H1 (cell line): Measurements from ENCODE around the gene ZNF598. TPM values are rescaled to one million over a fixed set of nuclear protein-coding genes. Genes with fewer than 3 reads are reported as not detected.

Experiments used
- CTCF ChIA-PET: fragments of 300-600 bp; sonication (Branson Sonifier 250); formaldehyde crosslinking; loops from one replicate; lab custom pipeline; 2021; ENCODE audit not compliant: partially characterized antibody; lab: Charles Lee
- POLR2A ChIA-PET: fragments of 300-600 bp; sonication (Branson Sonifier 250); formaldehyde crosslinking; loops from one replicate; lab custom pipeline; 2021; ENCODE audit warnings: inconsistent platforms; ENCODE audit not compliant: partially characterized antibody; lab: Charles Lee
- DNase-seq, 2 experiments: peaks; one replicate each; pipeline versions ENCODE4 v3.0.0 to v3.0.0-alpha.2; 2010 to 2022; ENCODE audit warnings: low spot score in 2 of 2, low read depth in 1 of 2, mixed read lengths in 1 of 2
- FAIRE-seq: peaks from 2 replicates; lab custom pipeline; 2011; peaks lifted over from hg19 to GRCh38; lab: Jason Lieb, UNC
- H2AFZ ChIP-seq: 2 replicates; pipeline ENCODE4 v1.8.1; 2012; ENCODE audit warnings: low read length, inconsistent platforms
- H2AK5ac ChIP-seq: 2 replicates; pipeline ENCODE4 v1.6.1; 2013; ENCODE audit warnings: low read depth, low read length
- H2BK120ac ChIP-seq: replicated peaks from 2 replicates; pipeline ENCODE3; 2013; ENCODE audit warnings: low read depth, low read length, inconsistent platforms
- H2BK12ac ChIP-seq: 2 replicates; pipeline ENCODE4 v1.6.1; 2013; ENCODE audit warnings: low read depth, low read length
- H2BK15ac ChIP-seq: 2 replicates; pipeline ENCODE4 v1.6.1; 2013; ENCODE audit warnings: low read length
- H2BK20ac ChIP-seq: 2 replicates; pipeline ENCODE4 v1.6.1; 2013; ENCODE audit warnings: low read length
- H2BK5ac ChIP-seq: 2 replicates; pipeline ENCODE4 v1.6.1; 2013; ENCODE audit warnings: low read depth, low read length
- H3K14ac ChIP-seq: 2 replicates; pipeline ENCODE4 v1.6.1; 2013; ENCODE audit warnings: inconsistent platforms; ENCODE audit not compliant: insufficient read length
- H3K18ac ChIP-seq: 2 replicates; pipeline ENCODE4 v1.6.1; 2013; ENCODE audit warnings: low read length; ENCODE audit errors: extremely low read depth
- H3K23ac ChIP-seq: 2 replicates; pipeline ENCODE4 v1.6.1; 2013; ENCODE audit warnings: inconsistent platforms; ENCODE audit not compliant: insufficient read length
- H3K23me2 ChIP-seq: 2 replicates; pipeline ENCODE4 v1.6.1; 2013; ENCODE audit warnings: low read depth, low read length
- H3K27ac ChIP-seq: 2 replicates; pipeline ENCODE4 v1.6.1; 2011; ENCODE audit warnings: low read depth, low read length, inconsistent platforms
- H3K27me3 ChIP-seq, 4 experiments: replicated peaks in 1 of 4; 1 replicate in 1 of 4; 2 replicates in 3 of 4; pipeline versions ENCODE4 v1.6.1 to v1.8.1; 2011 to 2013; ENCODE audit warnings: low read length in 3 of 4, mild to moderate bottlenecking in 3 of 4, inconsistent platforms in 2 of 4, mixed read lengths in 2 of 4, moderate library complexity in 1 of 4; ENCODE audit not compliant: control insufficient read depth in 3 of 4, insufficient read depth in 3 of 4; ENCODE audit errors: extremely low read depth in 1 of 4
- H3K36me3 ChIP-seq, 4 experiments: 2 replicates each; pipeline versions ENCODE4 v1.6.1 to v1.8.1; 2011 to 2013; ENCODE audit warnings: mild to moderate bottlenecking in 4 of 4, low read length in 3 of 4, moderate library complexity in 2 of 4, control low read depth in 1 of 4, inconsistent platforms in 1 of 4; ENCODE audit not compliant: insufficient read depth in 4 of 4, control insufficient read depth in 2 of 4
- H3K4ac ChIP-seq: replicated peaks from 2 replicates; pipeline ENCODE3; 2013; ENCODE audit warnings: low read length, low read depth, mixed read lengths, inconsistent platforms; ENCODE audit not compliant: insufficient read length
- H3K4me1 ChIP-seq, 4 experiments: replicated peaks in 1 of 4; 1 replicate in 1 of 4; 2 replicates in 3 of 4; pipeline versions ENCODE4 v1.6.1 to v1.8.1; 2011 to 2013; ENCODE audit warnings: low read length in 3 of 4, inconsistent platforms in 2 of 4, mixed read lengths in 1 of 4; ENCODE audit not compliant: insufficient read depth in 4 of 4, control insufficient read depth in 3 of 4
- H3K4me2 ChIP-seq, 2 experiments: 2 replicates each; pipeline versions ENCODE4 v1.6.1 to v1.8.1; 2011 to 2013; ENCODE audit warnings: low read depth in 2 of 2, low read length in 2 of 2, control low read depth in 1 of 2, inconsistent platforms in 1 of 2, mild to moderate bottlenecking in 1 of 2; ENCODE audit not compliant: insufficient read depth in 1 of 2
- H3K4me3 ChIP-seq, 4 experiments: fragments of 200-600, 300-600 bp in 1 of 4; sonication (generic), shearing (Covaris generic), sonication (Bioruptor Twin) in 1 of 4; 2 replicates each; pipeline versions ENCODE4 v1.5.1 to v1.8.1; 2011 to 2016; ENCODE audit warnings: low read length in 4 of 4, low read depth in 3 of 4, control low read depth in 2 of 4, inconsistent platforms in 2 of 4, mild to moderate bottlenecking in 2 of 4, mixed read lengths in 1 of 4, moderate library complexity in 1 of 4; ENCODE audit not compliant: insufficient read depth in 2 of 4; ENCODE audit errors: extremely low read depth in 1 of 4
- H3K56ac ChIP-seq: replicated peaks from 2 replicates; pipeline ENCODE3; 2013; ENCODE audit warnings: low read depth, mild to moderate bottlenecking, mixed read lengths, low read length, inconsistent platforms; ENCODE audit not compliant: insufficient read length
- H3K79me1 ChIP-seq: 2 replicates; pipeline ENCODE4 v1.6.1; 2013; ENCODE audit warnings: low read depth, low read length, control low read depth
- H3K79me2 ChIP-seq, 2 experiments: 2 replicates each; pipeline versions ENCODE4 v1.6.1 to v1.8.1; 2012 to 2013; ENCODE audit warnings: low read length in 2 of 2, mild to moderate bottlenecking in 2 of 2, inconsistent platforms in 1 of 2; ENCODE audit not compliant: insufficient read depth in 2 of 2, control insufficient read depth in 1 of 2
- H3K9ac ChIP-seq, 4 experiments: replicated peaks in 1 of 4; 1 replicate in 1 of 4; 2 replicates in 3 of 4; pipeline versions ENCODE4 v1.6.1 to v1.8.1; 2011 to 2013; ENCODE audit warnings: low read depth in 3 of 4, low read length in 3 of 4, control low read depth in 2 of 4, mild to moderate bottlenecking in 2 of 4, moderate library complexity in 2 of 4, inconsistent platforms in 1 of 4; ENCODE audit errors: extremely low read depth in 1 of 4
- H3K9me3 ChIP-seq, 2 experiments: 2 replicates each; pipeline versions ENCODE4 v1.6.1 to v1.8.1; 2012 to 2013; ENCODE audit warnings: mild to moderate bottlenecking in 2 of 2, moderate library complexity in 2 of 2, control low read depth in 1 of 2, inconsistent platforms in 1 of 2, low read depth in 1 of 2, low read length in 1 of 2, mixed read lengths in 1 of 2; ENCODE audit not compliant: insufficient read depth in 2 of 2
- H4K20me1 ChIP-seq, 2 experiments: replicated peaks in 1 of 2; 2 replicates each; pipeline versions ENCODE3 to v1.8.1; 2011 to 2013; ENCODE audit warnings: inconsistent platforms in 2 of 2, low read length in 2 of 2, mild to moderate bottlenecking in 1 of 2; ENCODE audit not compliant: insufficient read depth in 2 of 2, control insufficient read depth in 1 of 2
- H4K5ac ChIP-seq: 2 replicates; pipeline ENCODE4 v1.6.1; 2013; ENCODE audit warnings: low read length, low read depth, mixed read lengths, inconsistent platforms; ENCODE audit not compliant: insufficient read length
- H4K8ac ChIP-seq: 2 replicates; pipeline ENCODE4 v1.8.0; 2013; ENCODE audit warnings: mild to moderate bottlenecking, moderate library complexity, low read length, inconsistent platforms; ENCODE audit not compliant: insufficient read depth; ENCODE audit errors: extremely low read depth
- H4K91ac ChIP-seq: replicated peaks from 2 replicates; pipeline ENCODE3; 2013; ENCODE audit warnings: low read length, mixed read lengths, inconsistent platforms; ENCODE audit not compliant: insufficient read length
- ASH2L ChIP-seq: fragments of 200-600, 300-600 bp; sonication (generic); IDR thresholded peaks from one replicate; pipeline ENCODE4 v1.7.1; 2017; ENCODE audit warnings: low read length
- BRCA1 ChIP-seq: IDR thresholded peaks from 2 replicates; pipeline ENCODE4 v1.6.1; 2012; ENCODE audit warnings: low read depth, low read length, improper control_type of control experiment
- WGBS, 2 experiments: shearing (Covaris generic) in 1 of 2; methylation state at CpG; one replicate each; pipeline versions ENCODE4 v1.1.6 to v1.1.7; 2013 to 2015; ENCODE audit warnings: low lambda C conversion rate in 2 of 2, mixed read lengths in 2 of 2, inconsistent platforms in 1 of 2, low coverage in 1 of 2, missing lambda C conversion rate in 1 of 2; ENCODE audit not compliant: insufficient replicate concordance in 2 of 2, insufficient coverage in 1 of 2, insufficient read length in 1 of 2; ENCODE audit errors: extremely low coverage in 1 of 2, missing lambda C conversion rate in 1 of 2; 5-methylcytosine and 5-hydroxymethylcytosine counted together
- polyA plus RNA-seq, 7 experiments: library from polyadenylated mRNA; depleted of rRNA in 3 of 7; stranded (reverse) in 5 of 7; unstranded in 2 of 7; fragments of >200 nt in 5 of 7; fragments of 200-250 nt in 2 of 7; gene quantifications; 1 replicate in 5 of 7; 2 replicates in 1 of 7; 4 replicates in 1 of 7; pipeline versions ENCODE4 v1.2.1 to v1.2.3, GENCODE V29; 2011 to 2013; ENCODE audit warnings: missing spikeins in 2 of 7, mixed read lengths in 2 of 7
- total RNA-seq: library from RNA; stranded (reverse); fragmentation: NEBNext Ultra II Directional; extraction: Animal tissue kit (Norgen Biotek cat#: 25700); gene quantifications from 2 replicates; pipeline ENCODE4 v1.2.1, GENCODE V29; 2021

Gene ZNF598
- total and polyA plus RNA-seq, 2 of the 8 experiments (the other 6 are each of a cell fraction or from before 2014, with no cell fraction given), result 29.3 to 47.6 TPM

DNA sequence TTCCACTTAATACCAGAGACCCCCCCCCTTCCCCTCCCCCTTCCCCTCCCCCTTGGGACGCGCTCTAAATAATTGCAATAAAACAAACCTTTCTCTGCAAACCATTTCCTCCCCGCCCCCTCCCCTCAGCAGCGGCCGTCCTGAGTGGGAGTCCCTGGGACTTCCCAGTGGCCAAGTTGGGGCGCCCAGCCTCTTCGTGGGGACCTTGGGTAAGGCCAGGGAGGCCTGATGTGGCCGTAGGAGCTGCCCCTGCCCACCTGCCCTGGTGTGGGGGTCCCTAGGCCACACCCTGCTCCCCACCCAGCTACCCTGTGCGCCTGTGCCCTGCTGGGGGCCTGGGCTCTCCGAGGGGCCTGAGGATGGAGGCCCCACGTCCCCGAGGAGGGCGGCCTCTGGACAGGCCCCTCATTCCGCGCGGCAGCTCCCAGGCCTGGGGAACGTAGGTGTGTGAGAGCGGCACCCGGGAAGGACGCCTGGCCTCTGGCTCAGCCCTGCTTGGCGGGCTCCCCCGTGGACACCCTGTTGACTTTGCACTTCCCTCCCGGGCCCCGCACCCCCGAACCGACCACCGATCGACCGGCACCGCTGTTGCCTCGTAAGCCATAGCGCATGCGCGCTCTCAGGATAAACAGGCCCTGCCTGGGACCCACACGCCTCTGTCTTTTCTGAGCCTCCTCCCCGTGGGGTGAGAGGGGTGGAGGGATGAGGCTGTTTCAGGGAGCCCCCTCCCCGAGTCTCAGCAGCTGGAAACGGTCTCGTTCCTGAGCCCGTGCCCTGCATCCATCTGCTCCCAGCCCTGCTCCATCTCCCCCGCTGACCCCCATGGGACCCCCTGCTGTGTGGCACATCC, 29.0 kb upstream of the ZNF598 start:
- ChIA-PET POLR2A (interaction anchor here (1.2 to 3.1 kb wide), 5 partner anchors 9 to 116 kb away, joined by 3 to 14 read pairs (median 5); partner anchors contain the start of genes NTHL1, TRAF7 and TSC2), CTCF (interaction anchor here (0.6 to 3.0 kb wide), 6 partner anchors 9 to 107 kb away, joined by 3 to 14 read pairs (median 3); partner anchors contain the start of genes NTHL1 and TSC2)
- no peak for TF ChIP-seq BRCA1
- no peak for TF ChIP-seq ASH2L
- Histone ChIP-seq H3K23me2 (no peaks in the 10 kb centered on the region), H3K79me1 (no peaks in the 10 kb centered on the region), H3K9me3 (no peaks in the 10 kb centered on the region), H4K20me1 (peaks cover 0 to 5% of the 10 kb centered on the region in 2 experiments), H3K14ac (no peak overlapping the region), H3K79me2 (no peaks in the 10 kb centered on the region), H2BK120ac (no peak overlapping the region), H3K36me3 (no peaks in the 10 kb centered on the region), H2AFZ (no peak overlapping the region), H2AK5ac (no peak overlapping the region), H3K27ac (no peak overlapping the region), H2BK5ac (no peak overlapping the region), H2BK20ac (no peak overlapping the region), H3K9ac (0 out of 7 replicates have a peak overlapping the region, but pooled peaks of 1 of the 4 experiments have one; percentile 30), H3K4ac (no peak overlapping the region), H3K56ac (no peak overlapping the region), H2BK12ac (no peak overlapping the region), H3K27me3 (no peaks in the 10 kb centered on the region), H3K4me2 (no peak overlapping the region), H4K8ac (peak overlapping the region; percentile 79), H4K91ac (no peak overlapping the region), H4K5ac (no peak overlapping the region), H3K4me3 (no peak overlapping the region), H3K18ac (no peak overlapping the region), H3K23ac (no peak overlapping the region), H3K4me1 (peaks cover 0 to 4% (median 0%) of the 10 kb centered on the region in 4 experiments; a peak in 3 of 7 replicates), H2BK15ac (no peak overlapping the region)
- WGBS, 2 experiments, result 86% methylated on average over 23 of the region's 41 CpGs; no CpG with 5 or more reads in 1 of the 2 experiments
- FAIRE-seq (no peak), DNase-seq (no peak)
